ENCODE measurements around the gene GORASP2. TPM values are rescaled to one million over a fixed set of nuclear protein-coding genes. Genes with fewer than 3 reads are reported as not detected.

The GORASP2 gene
- total RNA-seq, 1 experiment from 2014 or later = 97.7 TPM

DNA sequence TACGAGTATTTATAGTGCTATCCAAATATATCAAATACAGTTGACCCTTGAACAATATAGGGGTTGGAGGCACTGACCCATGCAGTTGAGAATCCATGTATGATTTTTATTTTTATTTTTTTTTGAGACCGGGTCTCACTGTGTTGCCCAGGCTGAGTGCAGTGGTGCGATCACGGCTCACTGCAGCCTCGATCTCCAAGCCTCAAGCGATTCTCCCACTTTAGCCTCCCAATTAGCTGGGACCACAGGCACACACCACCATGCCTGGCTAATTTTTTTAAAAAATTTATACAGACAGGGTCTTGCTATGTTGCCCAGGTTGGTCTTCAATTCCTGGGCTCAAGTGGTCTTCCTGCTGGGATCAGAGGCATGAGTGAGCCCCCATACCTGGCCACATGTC is 70.6 kb downstream of the GORASP2 start:
- H3K14ac ChIP-seq (ENCODE audit: insufficient read depth, low read length) = no peak overlapping the region
- H3K9me3 Mint-ChIP-seq = no peaks in the 10 kb centered on the region
- no peak overlapping the region for H2BK120ac ChIP-seq (ENCODE audit: low read depth, low read length, poor library complexity, severe bottlenecking)
- H3K4me3 Mint-ChIP-seq = no peak overlapping the region
- no peak overlapping the region for H3K4ac ChIP-seq (ENCODE audit: low read depth, low read length)
- no peaks in the 10 kb centered on the region for H3K27me3 Mint-ChIP-seq (ENCODE audit: low read depth)
- no peak for DNase-seq
- H3K79me2 ChIP-seq (ENCODE audit: insufficient read depth, low read length) = no peaks in the 10 kb centered on the region
- no CpG with 5 or more reads among the region's 6 CpGs for WGBS (ENCODE audit: extremely low coverage, insufficient read length, low lambda C conversion rate)
- peaks cover 3% of the 10 kb centered on the region for H3K79me1 ChIP-seq (ENCODE audit: insufficient read depth, low read depth, low read length, poor library complexity, severe bottlenecking)
- H4K20me1 ChIP-seq (ENCODE audit: control insufficient read depth, insufficient read depth, insufficient read length) = no peaks in the 10 kb centered on the region
- no peak overlapping the region for H3K4me2 ChIP-seq (ENCODE audit: insufficient read depth, insufficient read length, low read length)
- H3K9me3 ChIP-seq (ENCODE audit: control insufficient read depth, low read depth, low read length) = no peaks in the 10 kb centered on the region
- no peak overlapping the region for H4K91ac ChIP-seq (ENCODE audit: insufficient read length, low read depth, low read length)
- no peaks in the 10 kb centered on the region for H3K27me3 ChIP-seq (ENCODE audit: insufficient read depth, low read length)
- H3K27ac Mint-ChIP-seq = no peak overlapping the region
- H3K4me1 Mint-ChIP-seq = peaks cover 3 to 8% of the 10 kb centered on the region in 2 experiments; a peak in 3 of 4 replicates
- no peak overlapping the region for H2BK15ac ChIP-seq (ENCODE audit: low read depth, low read length)
- no peak overlapping the region for H3K9ac ChIP-seq (ENCODE audit: extremely low read depth, insufficient read length, low read length)
- H4K8ac ChIP-seq (replicated peaks; ENCODE audit: insufficient read length, low read depth, low read length) = no peak overlapping the region
- H4K5ac ChIP-seq (ENCODE audit: insufficient read length, low read depth, low read length) = no peak overlapping the region
- TF ChIP-seq, protein P1, sequence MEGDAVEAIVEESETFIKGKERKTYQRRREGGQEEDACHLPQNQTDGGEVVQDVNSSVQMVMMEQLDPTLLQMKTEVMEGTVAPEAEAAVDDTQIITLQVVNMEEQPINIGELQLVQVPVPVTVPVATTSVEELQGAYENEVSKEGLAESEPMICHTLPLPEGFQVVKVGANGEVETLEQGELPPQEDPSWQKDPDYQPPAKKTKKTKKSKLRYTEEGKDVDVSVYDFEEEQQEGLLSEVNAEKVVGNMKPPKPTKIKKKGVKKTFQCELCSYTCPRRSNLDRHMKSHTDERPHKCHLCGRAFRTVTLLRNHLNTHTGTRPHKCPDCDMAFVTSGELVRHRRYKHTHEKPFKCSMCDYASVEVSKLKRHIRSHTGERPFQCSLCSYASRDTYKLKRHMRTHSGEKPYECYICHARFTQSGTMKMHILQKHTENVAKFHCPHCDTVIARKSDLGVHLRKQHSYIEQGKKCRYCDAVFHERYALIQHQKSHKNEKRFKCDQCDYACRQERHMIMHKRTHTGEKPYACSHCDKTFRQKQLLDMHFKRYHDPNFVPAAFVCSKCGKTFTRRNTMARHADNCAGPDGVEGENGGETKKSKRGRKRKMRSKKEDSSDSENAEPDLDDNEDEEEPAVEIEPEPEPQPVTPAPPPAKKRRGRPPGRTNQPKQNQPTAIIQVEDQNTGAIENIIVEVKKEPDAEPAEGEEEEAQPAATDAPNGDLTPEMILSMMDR (conservative IDR thresholded peaks at IDR 0.05) = no peak
- H3K36me3 Mint-ChIP-seq (ENCODE audit: insufficient read depth in 1 of 3, low read depth in 3 of 3) = peaks cover 19 to 74% (median 62%) of the 10 kb centered on the region in 3 experiments
- H2BK5ac ChIP-seq (ENCODE audit: insufficient read length, low read length) = no peak overlapping the region
- no peaks in the 10 kb centered on the region for H3K4me1 ChIP-seq (ENCODE audit: insufficient read depth, low read length)
- H3K23ac ChIP-seq (ENCODE audit: insufficient read length, low read depth, low read length) = no peak overlapping the region
- no peak overlapping the region for H3K18ac ChIP-seq (ENCODE audit: insufficient read length, low read depth, low read length)
- no peak overlapping the region for H2BK20ac ChIP-seq (ENCODE audit: low read depth, low read length, poor library complexity, severe bottlenecking)
- no peak overlapping the region for H3T11ph ChIP-seq (ENCODE audit: low read length)
- H3K23me2 ChIP-seq (ENCODE audit: insufficient read length, low read depth, low read length, poor library complexity, severe bottlenecking) = no peaks in the 10 kb centered on the region
- H3K56ac ChIP-seq (ENCODE audit: insufficient read length, low read depth, low read length) = no peak overlapping the region
- no peak overlapping the region for H2BK12ac ChIP-seq (ENCODE audit: insufficient read length, low read depth, low read length)
- no peak overlapping the region for H2AFZ ChIP-seq (ENCODE audit: low read length)
- H3K27ac ChIP-seq (ENCODE audit: insufficient read length, low read depth, low read length) = no peak overlapping the region
- H2AK5ac ChIP-seq (ENCODE audit: insufficient read length, low read length) = no peak overlapping the region

Measured in H9 (cell line).